HEK293 (cell line): Measurements from ENCODE around the gene MGMT.

Source experiments
- CTCF ChIA-PET: fragments of 350-600 bp; formaldehyde crosslinking; extraction: SDS; loops from one replicate; lab custom pipeline; 2021; ENCODE audit warnings: antibody characterized with exemption; lab: Yijun Ruan, JAX
- POLR2A ChIA-PET: fragments of 300-600 bp; formaldehyde crosslinking; extraction: SDS; loops from one replicate; lab custom pipeline; 2020; ENCODE audit warnings: antibody characterized with exemption, inconsistent platforms; lab: Yijun Ruan, JAX
- H3K27ac ChIP-seq: fragments of 200-500 bp; sonication (Bioruptor generic); 2 replicates; pipeline ENCODE4 v1.5.1; 2014; ENCODE audit warnings: low read depth, low read length, control low read depth, inconsistent platforms; ENCODE audit errors: extremely low read depth
- H3K36me3 ChIP-seq, 2 experiments: fragments of 200-500 bp in 1 of 2; sonication (Bioruptor generic) in 1 of 2; 1 replicate in 1 of 2; 2 replicates in 1 of 2; pipeline ENCODE4 v1.5.1; 2014 to 2017; ENCODE audit warnings: inconsistent platforms in 2 of 2, low read length in 2 of 2; ENCODE audit not compliant: control insufficient read depth in 2 of 2, insufficient read depth in 1 of 2
- H3K4me1 ChIP-seq: fragments of 200-500 bp; sonication (Bioruptor generic); 2 replicates; pipeline ENCODE4 v1.5.1; 2014; ENCODE audit warnings: mild to moderate bottlenecking, low read length, inconsistent platforms; ENCODE audit not compliant: control insufficient read depth, insufficient read depth
- H3K4me3 ChIP-seq: 2 replicates; pipeline ENCODE4 v1.5.1; 2011; ENCODE audit warnings: low read depth, mild to moderate bottlenecking, control low read depth, low read length, moderate library complexity
- H3K9me3 ChIP-seq: fragments of 200-500 bp; sonication (Bioruptor generic); 2 replicates; pipeline ENCODE4 v1.5.1; 2014; ENCODE audit warnings: low read depth, low read length, inconsistent platforms; ENCODE audit not compliant: control insufficient read depth, insufficient read depth
- CTCF ChIP-seq: fragments of 450-650 bp; formaldehyde crosslinking; IDR thresholded peaks from 2 replicates; pipeline ENCODE4 v1.5.1; 2016; ENCODE audit warnings: missing biosample characterization, missing genetic modification characterization
- KLF9 ChIP-seq: fragments of 450-650 bp; formaldehyde crosslinking; IDR thresholded peaks from 2 replicates; pipeline ENCODE4 v1.5.1; 2016; ENCODE audit warnings: missing biosample characterization, missing genetic modification characterization, low read depth
- OVOL3 ChIP-seq: fragments of 450-650 bp; formaldehyde crosslinking; IDR thresholded peaks from 2 replicates; pipeline ENCODE4 v1.5.1; 2016; ENCODE audit warnings: missing biosample characterization, missing genetic modification characterization
- PRDM4 ChIP-seq: fragments of 450-650 bp; formaldehyde crosslinking; IDR thresholded peaks from 2 replicates; pipeline ENCODE4 v1.5.1; 2017; ENCODE audit warnings: missing biosample characterization, missing genetic modification characterization
- SCRT2 ChIP-seq: fragments of 450-650 bp; formaldehyde crosslinking; IDR thresholded peaks from 2 replicates; pipeline ENCODE4 v1.5.1; 2016; ENCODE audit warnings: missing biosample characterization, missing genetic modification characterization
- ZBTB6 ChIP-seq: fragments of 450-650 bp; formaldehyde crosslinking; IDR thresholded peaks from 2 replicates; pipeline ENCODE4 v1.5.1; 2017; ENCODE audit warnings: missing biosample characterization, missing genetic modification characterization
- ZNF10 ChIP-seq: fragments of 450-650 bp; formaldehyde crosslinking; IDR thresholded peaks from 2 replicates; pipeline ENCODE4 v1.5.1; 2017; ENCODE audit warnings: missing biosample characterization, missing genetic modification characterization
- ZNF121 ChIP-seq: fragments of 450-650 bp; formaldehyde crosslinking; IDR thresholded peaks from 2 replicates; pipeline ENCODE4 v1.5.1; 2016; ENCODE audit warnings: missing biosample characterization, missing genetic modification characterization
- ZNF169 ChIP-seq: fragments of 450-650 bp; formaldehyde crosslinking; IDR thresholded peaks from 2 replicates; pipeline ENCODE4 v1.5.1; 2016; ENCODE audit warnings: missing biosample characterization, missing genetic modification characterization
- ZNF214 ChIP-seq: fragments of 450-650 bp; formaldehyde crosslinking; IDR thresholded peaks from 2 replicates; pipeline ENCODE4 v1.5.1; 2017; ENCODE audit warnings: missing biosample characterization, mild to moderate bottlenecking, missing genetic modification characterization, borderline replicate concordance
- ZNF266 ChIP-seq: fragments of 450-650 bp; formaldehyde crosslinking; IDR thresholded peaks from 2 replicates; pipeline ENCODE4 v1.5.1; 2016; ENCODE audit warnings: missing biosample characterization, missing genetic modification characterization, low read depth
- ZNF311 ChIP-seq: fragments of 450-650 bp; formaldehyde crosslinking; IDR thresholded peaks from 2 replicates; pipeline ENCODE4 v1.5.1; 2017; ENCODE audit warnings: missing biosample characterization, missing genetic modification characterization, borderline replicate concordance
- ZNF37A ChIP-seq: fragments of 450-650 bp; IDR thresholded peaks from 2 replicates; pipeline ENCODE4 v1.5.1; 2018; ENCODE audit warnings: missing biosample characterization, missing genetic modification characterization
- ZNF521 ChIP-seq: fragments of 450-650 bp; formaldehyde crosslinking; IDR thresholded peaks from 2 replicates; pipeline ENCODE4 v1.5.1; 2017; ENCODE audit warnings: missing biosample characterization, mild to moderate bottlenecking, missing genetic modification characterization
- ZNF549 ChIP-seq: fragments of 450-650 bp; IDR thresholded peaks from 2 replicates; pipeline ENCODE4 v1.5.1; 2018; ENCODE audit warnings: missing biosample characterization, missing genetic modification characterization, mild to moderate bottlenecking, inconsistent platforms, moderate library complexity
- ZNF677 ChIP-seq: fragments of 450-650 bp; IDR thresholded peaks from 2 replicates; pipeline ENCODE4 v1.5.0; 2018; ENCODE audit warnings: missing biosample characterization, mild to moderate bottlenecking, missing genetic modification characterization, moderate library complexity
- ZNF747 ChIP-seq: fragments of 450-650 bp; formaldehyde crosslinking; IDR thresholded peaks from 2 replicates; pipeline ENCODE4 v1.5.1; 2016; ENCODE audit warnings: missing biosample characterization, missing genetic modification characterization
- ZNF792 ChIP-seq: fragments of 450-650 bp; formaldehyde crosslinking; IDR thresholded peaks from 2 replicates; pipeline ENCODE4 v1.5.1; 2016; ENCODE audit warnings: missing biosample characterization, missing genetic modification characterization
- ZNF843 ChIP-seq: fragments of 450-650 bp; formaldehyde crosslinking; IDR thresholded peaks from 2 replicates; pipeline ENCODE4 v1.5.1; 2016; ENCODE audit warnings: missing biosample characterization, missing genetic modification characterization
- ZSCAN23 ChIP-seq: fragments of 450-650 bp; formaldehyde crosslinking; IDR thresholded peaks from 2 replicates; pipeline ENCODE4 v1.5.1; 2016; ENCODE audit warnings: missing biosample characterization, missing genetic modification characterization
- ZSCAN30 ChIP-seq: fragments of 450-650 bp; IDR thresholded peaks from 2 replicates; pipeline ENCODE4 v1.5.1; 2018; ENCODE audit warnings: missing biosample characterization, mild to moderate bottlenecking, missing genetic modification characterization, moderate library complexity

The MGMT gene

GRCh38 chr10:129531969-129532660 is 65.1 kb downstream of the MGMT start:
- no peak overlapping the region for H3K4me3 ChIP-seq
- no peaks in the 10 kb centered on the region for H3K9me3 ChIP-seq
- no peak overlapping the region for H3K27ac ChIP-seq
- CTCF ChIA-PET = no interaction called here
- H3K4me1 ChIP-seq = no peaks in the 10 kb centered on the region; the same call in 1 of the 2 replicates
- TF ChIP-seq ZNF169 (tag by site-specific recombination) (no peak), KLF9 (no peak)
- TF ChIP-seq, all 188 proteins: peak for 0
- H3K36me3 ChIP-seq = no peaks in the 10 kb centered on the region
- POLR2A ChIA-PET = no interaction called here

GRCh38 chr10:129532838-129533237 is 65.8 kb downstream of the MGMT start:
- CTCF ChIA-PET = no interaction called here
- POLR2A ChIA-PET = no interaction called here
- no peaks in the 10 kb centered on the region; the same call in 1 of the 2 replicates for H3K4me1 ChIP-seq
- no peak overlapping the region for H3K4me3 ChIP-seq
- no peak overlapping the region for H3K27ac ChIP-seq
- TF ChIP-seq ZNF549 (tag by site-specific recombination) (no peak), KLF9 (no peak), ZNF677 (tag by site-specific recombination) (no peak), OVOL3 (tag by site-specific recombination) (no peak), ZNF747 (tag by site-specific recombination) (no peak), ZNF266 (tag by site-specific recombination) (no peak), SCRT2 (tag by site-specific recombination) (no peak), ZNF10 (no peak), ZNF843 (tag by site-specific recombination) (no peak), ZNF521 (no peak), ZNF121 (no peak), ZSCAN23 (tag by site-specific recombination) (no peak), ZSCAN30 (tag by site-specific recombination) (no peak), CTCF (no peak), PRDM4 (tag by site-specific recombination) (no peak), ZNF37A (tag by site-specific recombination) (no peak), ZNF792 (tag by site-specific recombination) (no peak), ZNF214 (tag by site-specific recombination) (no peak)
- no peaks in the 10 kb centered on the region for H3K36me3 ChIP-seq
- H3K9me3 ChIP-seq = no peaks in the 10 kb centered on the region

GRCh38 chr10:129533281-129533680 is 66.2 kb downstream of the MGMT start:
- Histone ChIP-seq H3K36me3 (no peaks in the 10 kb centered on the region), H3K27ac (no peak overlapping the region), H3K4me1 (no peaks in the 10 kb centered on the region; the same call in 1 of the 2 replicates), H3K9me3 (no peaks in the 10 kb centered on the region), H3K4me3 (no peak overlapping the region)
- POLR2A ChIA-PET = no interaction called here
- TF ChIP-seq ZBTB6 (tag by site-specific recombination) (peak; percentile 43; the same call in 1 of the 2 replicates), ZNF311 (tag by site-specific recombination) (no peak)
- CTCF ChIA-PET = no interaction called here
